ENCODE data around the gene MAP3K15.

The MAP3K15 gene

DNA sequence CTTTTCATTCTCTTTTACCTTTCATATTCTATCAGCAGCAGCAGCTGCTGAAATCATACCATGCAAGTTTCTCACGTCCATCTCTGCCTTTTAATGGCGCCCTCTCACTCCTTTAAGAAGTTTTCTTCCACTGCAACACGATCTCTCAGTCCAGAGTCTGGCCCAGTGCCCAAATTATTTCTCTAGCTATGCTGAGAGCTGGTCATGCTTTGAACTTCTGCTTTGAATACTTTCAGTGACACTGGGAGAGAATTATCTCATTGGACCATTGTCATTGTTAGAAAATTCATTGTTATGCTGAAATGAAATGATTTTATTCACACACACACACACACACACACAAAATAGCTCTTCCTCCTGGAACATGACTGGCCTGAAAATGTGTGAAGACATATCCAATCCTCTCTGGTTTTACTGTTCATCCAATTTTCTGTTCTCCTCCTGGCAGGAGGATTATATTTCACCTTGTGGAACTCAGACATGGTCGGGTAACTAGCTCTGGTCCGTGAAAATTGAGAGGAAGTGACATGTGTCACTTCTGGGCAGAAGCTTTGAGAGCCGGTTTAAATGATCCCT lies 172.9 kb downstream of the MAP3K15 start:
- FAIRE-seq = no peak
- no peak for TF ChIP-seq POLR2A (IDR thresholded peaks at IDR 0.05; ENCODE audit: low read depth, low read length)
- no peak for TF ChIP-seq TAF1 (IDR thresholded peaks at IDR 0.05; ENCODE audit: borderline replicate concordance, low read depth, low read length)
- TF ChIP-seq POLR2AphosphoS5 (IDR thresholded peaks at IDR 0.05; ENCODE audit: low read depth, low read length) = no peak
- no peak for DNase-seq (ENCODE audit: insufficient read length)

GRCh38 chrX:19334945-19335626 lies 180.2 kb downstream of the MAP3K15 start:
- TF ChIP-seq POLR2A (IDR thresholded peaks at IDR 0.05; ENCODE audit: low read depth, low read length) = no peak
- TF ChIP-seq POLR2AphosphoS5 (IDR thresholded peaks at IDR 0.05; ENCODE audit: low read depth, low read length) = no peak
- no peak for TF ChIP-seq TAF1 (IDR thresholded peaks at IDR 0.05; ENCODE audit: borderline replicate concordance, low read depth, low read length)
- peak; percentile 22 for DNase-seq (ENCODE audit: insufficient read length)
- FAIRE-seq = peak; percentile 57

DNA sequence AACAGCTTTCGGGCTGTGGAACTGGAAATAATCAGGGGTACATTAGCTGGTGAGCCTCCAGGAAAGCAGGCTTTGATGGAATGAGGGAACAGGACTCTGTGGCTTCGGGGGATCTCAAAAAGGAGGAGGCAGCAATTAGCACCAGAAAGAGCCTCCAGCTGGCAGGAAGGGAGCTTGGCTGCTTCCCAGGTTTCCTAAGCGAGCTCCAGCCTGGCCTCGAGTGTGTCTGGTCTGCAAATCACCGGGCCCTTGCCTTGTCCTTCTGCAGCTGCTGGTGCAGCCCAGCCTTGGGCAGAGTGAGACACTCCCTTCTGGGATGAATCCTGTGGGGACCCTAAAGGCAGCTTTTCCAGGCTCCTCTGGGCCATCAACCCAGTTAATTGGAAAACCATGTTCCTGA lies 182.3 kb downstream of the MAP3K15 start:
- DNase-seq (ENCODE audit: insufficient read length) (no peak), FAIRE-seq (no peak)

GRCh38 chrX:19331831-19332230 lies 183.5 kb downstream of the MAP3K15 start:
- no peak for TF ChIP-seq TAF1 (IDR thresholded peaks at IDR 0.05; ENCODE audit: borderline replicate concordance, low read depth, low read length)
- TF ChIP-seq POLR2AphosphoS5 (IDR thresholded peaks at IDR 0.05; ENCODE audit: low read depth, low read length) = no peak
- no peak for TF ChIP-seq POLR2A (IDR thresholded peaks at IDR 0.05; ENCODE audit: low read depth, low read length)
- FAIRE-seq = no peak
- no peak for DNase-seq (ENCODE audit: insufficient read length)

More for the DNA sequence above, 182.3 kb downstream of the MAP3K15 start:
- TF ChIP-seq TAF1 (IDR thresholded peaks at IDR 0.05; ENCODE audit: borderline replicate concordance, low read depth, low read length) (no peak), POLR2A (IDR thresholded peaks at IDR 0.05; ENCODE audit: low read depth, low read length) (no peak), POLR2AphosphoS5 (IDR thresholded peaks at IDR 0.05; ENCODE audit: low read depth, low read length) (no peak)

GRCh38 chrX:19326567-19326966 lies 188.7 kb downstream of the MAP3K15 start:
- TF ChIP-seq POLR2AphosphoS5 (IDR thresholded peaks at IDR 0.05; ENCODE audit: low read depth, low read length) (no peak), POLR2A (IDR thresholded peaks at IDR 0.05; ENCODE audit: low read depth, low read length) (no peak), TAF1 (IDR thresholded peaks at IDR 0.05; ENCODE audit: borderline replicate concordance, low read depth, low read length) (no peak)
- no peak for DNase-seq (ENCODE audit: insufficient read length)
- no peak for FAIRE-seq
